HepG2 (cell line): ENCODE measurements around the gene KIFC1. TPM values are rescaled to one million over a fixed set of nuclear protein-coding genes. Genes with fewer than 3 reads are reported as not detected.

ENCODE experiments used
- ARID2 ChIP-seq: sonication (generic); formaldehyde crosslinking; IDR thresholded peaks from 2 replicates; pipeline ENCODE4 v1.8.1; 2022; ENCODE audit warnings: mild to moderate bottlenecking, missing genetic modification reagents, borderline replicate concordance
- CEBPG ChIP-seq: IDR thresholded peaks from 2 replicates; pipeline ENCODE4 v1.6.1; 2016
- CREB1 ChIP-seq, 2 experiments: fragments of 450-650 bp in 1 of 2; IDR thresholded peaks; 2 replicates each; pipeline ENCODE4 v1.6.1; 2016 to 2017; ENCODE audit warnings: control low read depth in 1 of 2, mild to moderate bottlenecking in 1 of 2, missing compliant biosample characterization in 1 of 2, missing genetic modification characterization in 1 of 2
- DMAP1 ChIP-seq: IDR thresholded peaks from 2 replicates; pipeline ENCODE4 v1.6.1; 2016
- DR1 ChIP-seq: sonication (generic); formaldehyde crosslinking; IDR thresholded peaks from 2 replicates; pipeline ENCODE4 v1.8.0; 2021; ENCODE audit warnings: mild to moderate bottlenecking, missing genetic modification reagents, inconsistent platforms
- GTF3A ChIP-seq: sonication (generic); formaldehyde crosslinking; conservative IDR thresholded peaks from 2 replicates; pipeline ENCODE4 v1.4.0; 2020; ENCODE audit warnings: mild to moderate bottlenecking, missing genetic modification reagents
- HNRNPL ChIP-seq: fragments of 200-400 bp; formaldehyde crosslinking; IDR thresholded peaks from 2 replicates; pipeline ENCODE4 v1.6.1; 2017; ENCODE audit warnings: mild to moderate bottlenecking, low read depth, low read length
- HNRNPUL1 ChIP-seq: fragments of 200-400 bp; formaldehyde crosslinking; IDR thresholded peaks from 2 replicates; pipeline ENCODE4 v1.6.1; 2017; ENCODE audit warnings: low read depth, mild to moderate bottlenecking, low read length, moderate library complexity
- JUND ChIP-seq: sonication (generic); formaldehyde crosslinking; IDR thresholded peaks from 2 replicates; pipeline ENCODE4 v1.8.0; 2022; ENCODE audit warnings: mild to moderate bottlenecking, missing genetic modification reagents
- MBD4 ChIP-seq: IDR thresholded peaks from 2 replicates; pipeline ENCODE4 v1.6.1; 2012; ENCODE audit warnings: low read length, inconsistent platforms, borderline replicate concordance
- MBNL3 ChIP-seq: fragments of 250-450 bp; sonication (Bioruptor Pico); conservative IDR thresholded peaks from 2 replicates; pipeline ENCODE4 v1.8.0; 2022; ENCODE audit warnings: mild to moderate bottlenecking, inconsistent platforms
- PATZ1 ChIP-seq: sonication (generic); formaldehyde crosslinking; IDR thresholded peaks from 2 replicates; pipeline ENCODE4 v1.4.0; 2020; ENCODE audit warnings: missing genetic modification reagents
- PHB2 ChIP-seq: fragments of 450-650 bp; IDR thresholded peaks from 2 replicates; pipeline ENCODE4 v1.6.1; 2018; ENCODE audit not compliant: partially characterized antibody
- RBAK ChIP-seq: sonication (generic); formaldehyde crosslinking; IDR thresholded peaks from 2 replicates; pipeline ENCODE4 v1.5.1; 2020; ENCODE audit warnings: mild to moderate bottlenecking, missing genetic modification reagents
- SALL2 ChIP-seq: sonication (generic); formaldehyde crosslinking; IDR thresholded peaks from 2 replicates; pipeline ENCODE4 v1.8.1; 2023; ENCODE audit warnings: mild to moderate bottlenecking, missing genetic modification reagents, inconsistent platforms
- SKI ChIP-seq: fragments of 450-650 bp; IDR thresholded peaks from one replicate; pipeline ENCODE4 v1.6.1; 2018; ENCODE audit warnings: mild to moderate bottlenecking; ENCODE audit not compliant: partially characterized antibody
- SMYD3 ChIP-seq: sonication (generic); formaldehyde crosslinking; IDR thresholded peaks from 2 replicates; pipeline ENCODE4 v1.8.1; 2023; ENCODE audit warnings: mild to moderate bottlenecking, missing genetic modification reagents
- TBP ChIP-seq: sonication (generic); formaldehyde crosslinking; IDR thresholded peaks from 2 replicates; pipeline ENCODE4 v1.5.0; 2020; ENCODE audit warnings: missing genetic modification reagents
- ZNF12 ChIP-seq: sonication (generic); formaldehyde crosslinking; IDR thresholded peaks from 2 replicates; pipeline ENCODE4 v1.5.0; 2020; ENCODE audit warnings: missing genetic modification reagents
- ZNF143 ChIP-seq: sonication (generic); formaldehyde crosslinking; IDR thresholded peaks from 2 replicates; pipeline ENCODE4 v1.4.0; 2020; ENCODE audit warnings: missing genetic modification reagents
- ZNF256 ChIP-seq: sonication (generic); formaldehyde crosslinking; conservative IDR thresholded peaks from 2 replicates; pipeline ENCODE4 v1.4.0; 2020; ENCODE audit warnings: missing genetic modification reagents
- ZNF282 ChIP-seq: fragments of 450-650 bp; IDR thresholded peaks from 2 replicates; pipeline ENCODE4 v1.6.1; 2018; ENCODE audit not compliant: partially characterized antibody
- ZNF512B ChIP-seq: sonication (generic); formaldehyde crosslinking; IDR thresholded peaks from 2 replicates; pipeline ENCODE4 v1.5.1; 2020; ENCODE audit warnings: missing genetic modification reagents, mild to moderate bottlenecking, borderline replicate concordance
- ZNF777 ChIP-seq: sonication (generic); formaldehyde crosslinking; IDR thresholded peaks from 2 replicates; pipeline ENCODE4 v1.4.0; 2020; ENCODE audit warnings: missing genetic modification reagents
- ZNF841 ChIP-seq: sonication (generic); formaldehyde crosslinking; IDR thresholded peaks from 2 replicates; pipeline ENCODE4 v1.8.1; 2023; ENCODE audit warnings: missing genetic modification reagents, borderline replicate concordance
- polyA plus RNA-seq, 8 experiments: library from polyadenylated mRNA; depleted of rRNA in 3 of 8; stranded (reverse) in 7 of 8; unstranded in 1 of 8; fragments of >200 nt; fragmentation: Illumina TruSeq in 4 of 8; extraction: Trizol in 4 of 8; gene quantifications; 2 replicates each; pipeline versions ENCODE4 v1.2.1 to v1.2.3, GENCODE V29; 2011 to 2016; ENCODE audit warnings: low read depth in 4 of 8, missing spikeins in 1 of 8, mixed read lengths in 1 of 8; ENCODE audit not compliant: insufficient read depth in 1 of 8
- total RNA-seq, 5 experiments: library from RNA; depleted of rRNA; stranded (reverse); fragments of >200 nt; fragmentation: Illumina TruSeq; extraction: Trizol; gene quantifications; 2 replicates each; pipeline ENCODE4 v1.2.3, GENCODE V29; 2016; ENCODE audit warnings: low read depth in 1 of 5

The KIFC1 gene
- total and polyA plus RNA-seq, 2 of the 13 experiments (the other 11 are each of a cell fraction or from before 2014, with no cell fraction given), result 25.0 to 45.5 TPM

- no peak for TF ChIP-seq HNRNPUL1
- TF ChIP-seq TBP (CRISPR knock-in tag), result no peak
- TF ChIP-seq GTF3A (CRISPR knock-in tag), result no peak; the same call in 1 of the 2 replicates
- no peak for TF ChIP-seq ZNF841 (CRISPR knock-in tag)
- TF ChIP-seq JUND, result peak; percentile 17; the same call in 1 of the 2 replicates
- TF ChIP-seq ZNF512B, result no peak
- TF ChIP-seq MBNL3 (CRISPR knock-in tag), result no peak
- peak; percentile 92 for TF ChIP-seq SALL2 (CRISPR knock-in tag)
- no peak for TF ChIP-seq PHB2
- no peak; the same call in none of the 2 replicates for TF ChIP-seq PATZ1 (CRISPR knock-in tag)
- no peak for TF ChIP-seq RBAK (CRISPR knock-in tag)
- TF ChIP-seq ZNF143, result peak; percentile 53
- no peak for TF ChIP-seq MBD4
- peak; percentile 63 for TF ChIP-seq SKI
- peak; percentile 89 for TF ChIP-seq CREB1 (IDR thresholded peaks at IDR 0.05)
- peak; percentile 94 for TF ChIP-seq CREB1 (CRISPR knock-in tag; IDR thresholded peaks at IDR 0.05)
- TF ChIP-seq SMYD3, result no peak; the same call in 1 of the 2 replicates
- peak; percentile 76 for TF ChIP-seq DR1 (CRISPR knock-in tag)
- 0 out of 2 replicates have a peak, but pooled peaks have one; percentile 68 for TF ChIP-seq HNRNPL
- TF ChIP-seq ARID2, result peak; percentile 54; the same call in 1 of the 2 replicates
- TF ChIP-seq DMAP1 (CRISPR knock-in tag), result peak; percentile 92
- peak; percentile 41 for TF ChIP-seq ZNF777 (CRISPR knock-in tag)
- no peak for TF ChIP-seq ZNF282
- TF ChIP-seq ZNF256, result peak; percentile 92; the same call in 1 of the 2 replicates
- TF ChIP-seq CEBPG, result peak; percentile 37; the same call in 1 of the 2 replicates
- 0 out of 2 replicates have a peak, but pooled peaks have one; percentile 14 for TF ChIP-seq ZNF12 (CRISPR knock-in tag)
Measured at GRCh38 chr6:33417903-33418689, 26.5 kb downstream of the KIFC1 start, which contains the start of gene CUTA (continued).
